Small intestine (tissue), 7 donors: ENCODE data around the gene NLK. TPM values are rescaled to one million over a fixed set of nuclear protein-coding genes. Genes with fewer than 3 reads are reported as not detected.

Experiments used
- DNase-seq, 2 donors: peaks; one replicate each; pipeline versions ENCODE4 v3.0.0 to v3.0.0-alpha.2; 2013
- FAIRE-seq: peaks from 2 replicates; lab custom pipeline; 2012; peaks lifted over from hg19 to GRCh38; lab: Jason Lieb, UNC
- H3K27ac ChIP-seq, 3 donors: one replicate each; pipeline ENCODE4 v1.5.1; 2013; ENCODE audit warnings: low read length in 2 of 3, mild to moderate bottlenecking in 2 of 3, control low read depth in 1 of 3, inconsistent platforms in 1 of 3, low read depth in 1 of 3, moderate library complexity in 1 of 3
- H3K27me3 ChIP-seq, 3 donors: one replicate each; pipeline ENCODE4 v1.6.1; 2013; ENCODE audit warnings: low read length in 3 of 3, inconsistent platforms in 1 of 3; ENCODE audit not compliant: control insufficient read depth in 3 of 3, insufficient read depth in 3 of 3
- H3K36me3 ChIP-seq, 3 donors: one replicate each; pipeline ENCODE4 v1.6.1; 2013; ENCODE audit warnings: low read length in 3 of 3, inconsistent platforms in 1 of 3, low read depth in 1 of 3, mild to moderate bottlenecking in 1 of 3, moderate library complexity in 1 of 3; ENCODE audit not compliant: control insufficient read depth in 3 of 3, insufficient read depth in 2 of 3
- H3K4me1 ChIP-seq, 3 donors: one replicate each; pipeline ENCODE4 v1.6.1; 2013; ENCODE audit warnings: low read length in 2 of 3, inconsistent platforms in 1 of 3, low read depth in 1 of 3, mild to moderate bottlenecking in 1 of 3, moderate library complexity in 1 of 3; ENCODE audit not compliant: control insufficient read depth in 3 of 3, insufficient read depth in 2 of 3
- H3K4me3 ChIP-seq, 3 donors: one replicate each; pipeline ENCODE4 v1.5.1; 2013; ENCODE audit warnings: low read length in 3 of 3, control low read depth in 1 of 3, inconsistent platforms in 1 of 3, low read depth in 1 of 3, mild to moderate bottlenecking in 1 of 3, moderate library complexity in 1 of 3
- H3K9me3 ChIP-seq, 2 donors: one replicate each; pipeline ENCODE4 v1.6.1; 2013; ENCODE audit warnings: low read depth in 1 of 2, low read length in 1 of 2; ENCODE audit not compliant: control insufficient read depth in 2 of 2, insufficient read depth in 1 of 2
- WGBS, 3 donors: extraction: QIAGEN DNeasy Blood & Tissue Kit; methylation state at CpG; one replicate each; pipeline ENCODE4 v1.1.7; 2013; 5-methylcytosine and 5-hydroxymethylcytosine counted together
- polyA plus RNA-seq, 4 donors: library from polyadenylated mRNA; stranded (reverse) in 3 of 4; unstranded in 1 of 4; fragments of 200-250 nt in 3 of 4; fragments of 120-200 nt in 1 of 4; gene quantifications; one replicate each; pipeline versions ENCODE4 v1.2.1 to v1.2.3, GENCODE V29; 2013
- donor health status: healthy with polysubstance abuse.
- donor health status: control.
- donor health status: control.
- donor health status: Bipolar disorder and iron deficiency.
- donor health status: healthy.

Gene NLK
- polyA plus RNA-seq, 4 donors: 7.0 to 13.3 (median 10.0) TPM

DNA sequence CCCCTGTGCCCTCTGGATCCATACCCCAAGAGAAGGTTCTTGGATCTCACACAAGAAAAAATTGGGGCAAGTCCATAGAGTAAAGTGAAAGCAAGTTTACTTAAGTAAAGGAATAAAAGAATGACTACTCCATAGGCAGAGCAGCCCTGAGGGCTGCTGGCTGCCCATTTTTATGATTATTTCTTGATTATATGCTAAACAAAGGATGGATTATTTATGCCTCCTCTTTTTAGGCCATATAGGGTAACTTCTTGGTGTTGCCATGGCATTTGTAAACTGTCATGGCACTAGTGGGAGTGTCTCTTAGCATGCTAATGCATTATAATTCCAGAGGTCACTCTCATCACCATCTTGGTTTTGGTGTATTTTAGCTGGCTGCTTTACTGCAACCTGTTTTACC lies 70.8 kb downstream of the NLK start:
- no peaks in the 10 kb centered on the region for H3K9me3 ChIP-seq
- no peaks in the 10 kb centered on the region for H3K36me3 ChIP-seq
- no peak for FAIRE-seq
- no peak for DNase-seq
- no peaks in the 10 kb centered on the region for H3K27me3 ChIP-seq
- H3K27ac ChIP-seq: no peak overlapping the region
- H3K4me3 ChIP-seq: no peak overlapping the region
- H3K4me1 ChIP-seq: peaks cover 0 to 8% (median 3%) of the 10 kb centered on the region in 3 donors

DNA sequence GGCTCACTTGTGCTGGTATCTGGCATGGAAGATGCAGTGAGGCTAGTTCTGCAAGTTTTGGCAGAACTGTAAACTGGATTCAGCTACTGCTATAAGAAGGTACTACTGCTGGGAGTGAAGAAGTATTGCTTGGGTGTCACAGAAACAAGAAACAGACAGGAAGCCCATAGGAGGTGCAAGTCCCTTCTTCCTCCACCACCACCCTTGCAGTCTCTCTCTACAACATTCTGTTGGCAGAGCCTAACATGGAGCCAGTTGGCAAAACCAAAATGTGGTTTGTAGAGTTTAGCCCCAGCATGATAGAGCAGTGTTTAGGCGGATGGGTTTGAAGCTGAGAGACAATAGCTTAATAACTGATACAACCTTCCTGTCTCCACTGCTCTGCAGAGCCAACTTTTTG lies 72.6 kb downstream of the NLK start:
- Histone ChIP-seq H3K9me3 (no peaks in the 10 kb centered on the region), H3K36me3 (no peaks in the 10 kb centered on the region), H3K4me3 (no peak overlapping the region), H3K27ac (no peak overlapping the region), H3K27me3 (no peaks in the 10 kb centered on the region), H3K4me1 (peaks cover 0 to 12% (median 3%) of the 10 kb centered on the region in 3 donors)
- DNase-seq (no peak), FAIRE-seq (no peak)
- WGBS, 3 donors: 91 to 100% (median 95%) methylated on average over 1 of the region's 1 CpG

DNA sequence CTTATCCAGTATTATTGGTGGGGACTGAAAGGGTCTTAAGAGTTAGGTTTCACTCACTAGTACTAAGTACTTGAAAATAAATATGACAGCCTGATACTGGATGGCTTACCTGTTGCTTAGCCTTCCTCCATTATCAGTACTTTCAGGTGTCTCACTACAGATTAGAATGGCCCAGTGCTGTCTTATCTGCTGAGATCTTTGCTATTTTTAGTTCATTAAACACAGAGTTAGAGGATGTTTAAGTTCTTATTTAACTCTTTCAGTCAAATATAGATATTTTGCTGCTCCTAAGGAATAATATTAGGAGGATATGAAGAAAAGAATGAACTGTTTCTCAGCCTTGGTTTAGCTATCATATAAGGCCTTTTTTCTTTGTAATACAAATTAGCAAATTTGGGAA lies 74.8 kb downstream of the NLK start:
- H3K36me3 ChIP-seq: no peaks in the 10 kb centered on the region
- H3K9me3 ChIP-seq: no peaks in the 10 kb centered on the region
- no peak for DNase-seq
- no peak for FAIRE-seq
- H3K4me3 ChIP-seq: no peak overlapping the region
- H3K4me1 ChIP-seq: peaks cover 0 to 7% (median 0%) of the 10 kb centered on the region in 3 donors
- H3K27ac ChIP-seq: no peak overlapping the region
- no peaks in the 10 kb centered on the region for H3K27me3 ChIP-seq

DNA sequence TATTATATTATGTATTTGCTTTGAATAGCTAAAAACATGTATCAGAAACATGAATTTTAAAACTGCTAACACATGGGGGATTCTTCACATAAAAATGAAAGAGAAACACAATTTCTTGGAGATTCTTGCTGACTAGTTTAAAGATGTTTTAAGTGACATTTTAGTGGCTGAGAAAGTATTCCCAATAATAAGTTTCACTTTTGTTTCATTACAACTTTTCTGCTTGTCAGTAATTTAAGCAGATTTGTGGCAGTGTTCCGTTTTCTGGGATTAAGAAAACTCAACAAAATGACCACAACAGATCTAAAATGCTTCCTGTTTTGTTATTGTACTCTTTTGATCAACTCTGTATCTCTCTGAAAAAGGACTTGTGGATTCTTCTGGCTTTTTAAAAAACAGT lies 75.9 kb downstream of the NLK start:
- DNase-seq (no peak), FAIRE-seq (peak; percentile 44)
- H3K27me3 ChIP-seq: no peaks in the 10 kb centered on the region
- no peaks in the 10 kb centered on the region for H3K9me3 ChIP-seq
- H3K27ac ChIP-seq: no peak overlapping the region
- peaks cover 0 to 3% (median 0%) of the 10 kb centered on the region in 3 donors for H3K4me1 ChIP-seq
- H3K36me3 ChIP-seq: no peaks in the 10 kb centered on the region
- WGBS, 3 donors: 2 to 9% (median 8%) methylated on average over 1 of the region's 1 CpG
- no peak overlapping the region for H3K4me3 ChIP-seq

DNA sequence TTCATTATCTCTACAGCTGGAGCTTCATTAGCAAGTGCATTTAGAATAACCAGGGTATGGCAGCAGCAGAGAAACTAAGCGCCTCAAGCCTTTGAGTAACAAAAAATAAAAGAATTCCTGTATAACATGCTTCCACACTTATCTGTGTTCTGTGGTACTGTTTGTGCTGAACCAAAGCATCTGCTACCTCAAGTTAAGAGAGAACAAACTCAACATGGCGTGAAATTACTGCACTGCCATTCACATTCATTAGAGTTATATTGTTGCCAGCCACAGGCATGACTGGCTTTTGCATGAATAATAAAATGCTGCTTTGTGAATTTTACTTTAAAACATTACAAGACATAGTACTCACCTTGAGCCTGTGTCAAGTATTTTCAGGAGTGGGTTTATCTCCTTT lies 76.6 kb downstream of the NLK start:
- H3K4me3 ChIP-seq: no peak overlapping the region
- no peaks in the 10 kb centered on the region for H3K9me3 ChIP-seq
- peaks cover 0 to 3% (median 0%) of the 10 kb centered on the region in 3 donors for H3K4me1 ChIP-seq
- no peak overlapping the region for H3K27ac ChIP-seq
- no peak for DNase-seq
- no peak for FAIRE-seq
- no peaks in the 10 kb centered on the region for H3K27me3 ChIP-seq
- 92 to 98% (median 95%) methylated on average over 2 of the region's 2 CpGs for WGBS, 3 donors
- no peaks in the 10 kb centered on the region for H3K36me3 ChIP-seq

DNA sequence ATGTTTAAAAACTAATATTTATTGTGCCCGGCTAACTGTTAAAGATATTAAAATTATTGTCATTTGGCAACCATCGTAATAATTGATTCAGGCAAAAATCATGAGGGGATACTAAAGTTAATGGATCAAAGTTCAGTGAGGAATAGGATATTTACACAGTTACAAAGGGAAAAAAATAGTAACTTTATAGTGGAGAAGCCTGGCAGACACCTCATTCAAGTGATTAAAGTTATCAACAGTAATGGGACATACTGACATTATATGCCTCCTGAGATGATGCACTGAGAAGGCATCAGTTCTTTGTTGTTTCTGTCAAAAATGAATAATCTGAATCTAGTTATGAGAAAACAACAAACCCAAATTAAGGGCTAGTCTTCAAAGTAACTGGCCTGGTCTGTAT lies 77.1 kb downstream of the NLK start:
- H3K36me3 ChIP-seq: no peaks in the 10 kb centered on the region
- H3K4me1 ChIP-seq: peaks cover 0 to 3% (median 0%) of the 10 kb centered on the region in 3 donors
- H3K9me3 ChIP-seq: no peaks in the 10 kb centered on the region
- H3K4me3 ChIP-seq: no peak overlapping the region
- WGBS, 3 donors: 24 to 69% (median 34%) methylated on average over 2 of the region's 2 CpGs
- no peaks in the 10 kb centered on the region for H3K27me3 ChIP-seq
- FAIRE-seq: no peak
- no peak overlapping the region for H3K27ac ChIP-seq
- DNase-seq: no peak

DNA sequence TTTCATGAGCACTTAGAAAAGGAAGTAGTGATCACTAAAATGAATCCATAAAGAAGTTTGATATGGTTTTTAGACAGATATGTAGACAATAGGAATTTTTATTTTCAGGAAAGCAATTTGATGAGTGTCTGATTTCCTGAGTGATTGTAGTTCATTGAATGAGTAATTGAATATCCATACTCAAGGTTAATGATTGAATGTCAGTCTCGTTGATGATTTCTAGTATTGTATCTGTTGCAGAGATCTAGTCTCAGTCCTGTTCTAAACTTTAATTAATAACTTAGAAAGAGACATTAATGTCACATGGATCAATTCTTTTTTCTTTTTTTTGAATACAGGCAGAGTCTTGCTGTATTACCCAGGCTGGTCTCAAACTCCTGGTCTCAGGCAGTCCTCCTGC lies 78.3 kb downstream of the NLK start:
- Histone ChIP-seq H3K27me3 (no peaks in the 10 kb centered on the region), H3K4me1 (peaks cover 0 to 3% (median 0%) of the 10 kb centered on the region in 3 donors), H3K9me3 (no peaks in the 10 kb centered on the region), H3K4me3 (no peak overlapping the region), H3K27ac (no peak overlapping the region), H3K36me3 (no peaks in the 10 kb centered on the region)
- no peak for FAIRE-seq
- DNase-seq: no peak
- WGBS, 3 donors: 21 to 66% (median 54%) methylated on average over 1 of the region's 1 CpG

DNA sequence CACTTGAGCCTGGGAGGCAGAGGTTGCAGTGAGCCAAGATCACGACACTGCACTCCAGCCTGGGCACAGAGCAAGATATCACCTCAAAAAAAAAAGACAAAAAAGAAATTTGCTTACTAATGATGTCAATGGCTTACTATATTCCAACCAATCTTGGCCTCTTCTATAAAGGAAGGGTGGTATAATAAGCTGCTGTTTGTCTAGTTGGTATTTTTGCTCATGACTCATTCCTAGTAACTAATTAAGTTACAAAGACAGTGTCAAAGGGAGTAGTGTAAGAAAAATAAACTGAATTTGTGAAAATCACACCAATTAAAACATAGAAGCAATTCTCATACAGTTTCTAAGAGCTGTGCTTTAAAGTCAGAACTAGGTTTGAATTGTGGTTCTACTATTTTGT lies 82.5 kb downstream of the NLK start:
- no peaks in the 10 kb centered on the region for H3K4me1 ChIP-seq
- H3K9me3 ChIP-seq: no peaks in the 10 kb centered on the region
- WGBS, 3 donors: 76 to 92% (median 79%) methylated on average over 1 of the region's 1 CpG
- H3K4me3 ChIP-seq: no peak overlapping the region
- no peaks in the 10 kb centered on the region for H3K27me3 ChIP-seq
- DNase-seq (peak in 1 of 2 donors; percentile 20), FAIRE-seq (no peak)
- H3K36me3 ChIP-seq: no peaks in the 10 kb centered on the region
- no peak overlapping the region for H3K27ac ChIP-seq
